Fibroblast of skin of left biceps (primary cell): ENCODE data around the gene CARD9.
"Not testable (repeated sequence)": the region's sequence is repeated elsewhere in the genome, so short reads cannot be mapped to it uniquely, and the experiment has no call there.

Source experiments
- DNase-seq, 2 experiments: peaks; one replicate each; pipeline ENCODE4 v3.0.0-alpha.2; 2013; ENCODE audit warnings: low read depth in 2 of 2

CARD9 gene

DNA sequence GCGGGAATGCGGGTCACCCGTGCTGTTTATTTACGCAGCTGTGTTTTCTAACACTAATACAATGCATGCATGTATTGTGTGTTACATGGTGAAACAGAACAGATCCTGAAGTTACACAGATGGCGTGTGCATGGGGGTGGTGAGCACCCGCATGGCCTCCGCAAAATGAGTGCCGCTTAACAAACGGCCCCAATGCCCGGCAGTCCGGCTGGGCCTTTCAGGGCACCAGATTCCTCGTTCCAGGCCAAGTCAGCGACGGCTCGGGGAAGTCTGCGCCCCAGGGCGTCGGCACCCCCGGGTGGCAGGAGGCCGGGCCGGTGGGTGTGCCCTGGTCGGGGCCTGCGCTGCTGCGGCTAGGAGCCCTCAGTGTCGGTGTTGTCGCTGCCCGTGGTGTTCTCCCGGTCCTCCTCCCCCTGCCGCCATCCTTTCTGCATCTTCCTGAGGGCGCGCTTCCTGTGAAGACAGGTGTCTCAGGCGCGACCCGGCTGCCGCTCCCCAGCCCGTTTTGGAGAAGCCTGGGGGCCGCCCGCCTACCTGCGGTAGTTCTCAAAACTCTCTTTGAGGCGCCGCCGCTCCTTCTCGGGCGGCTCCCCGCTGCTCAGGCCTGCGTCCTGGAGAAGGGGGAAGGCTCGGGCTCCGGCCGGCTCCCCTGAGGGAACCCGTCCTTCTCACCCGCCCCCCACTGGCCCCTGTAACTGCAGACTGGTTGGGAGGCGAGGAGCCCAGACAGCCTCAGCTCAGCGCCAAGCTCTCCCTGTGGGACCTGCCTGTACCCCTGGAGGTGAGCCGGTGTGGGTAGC is 9.3 kb downstream of the CARD9 start:
- no peak for DNase-seq

DNA sequence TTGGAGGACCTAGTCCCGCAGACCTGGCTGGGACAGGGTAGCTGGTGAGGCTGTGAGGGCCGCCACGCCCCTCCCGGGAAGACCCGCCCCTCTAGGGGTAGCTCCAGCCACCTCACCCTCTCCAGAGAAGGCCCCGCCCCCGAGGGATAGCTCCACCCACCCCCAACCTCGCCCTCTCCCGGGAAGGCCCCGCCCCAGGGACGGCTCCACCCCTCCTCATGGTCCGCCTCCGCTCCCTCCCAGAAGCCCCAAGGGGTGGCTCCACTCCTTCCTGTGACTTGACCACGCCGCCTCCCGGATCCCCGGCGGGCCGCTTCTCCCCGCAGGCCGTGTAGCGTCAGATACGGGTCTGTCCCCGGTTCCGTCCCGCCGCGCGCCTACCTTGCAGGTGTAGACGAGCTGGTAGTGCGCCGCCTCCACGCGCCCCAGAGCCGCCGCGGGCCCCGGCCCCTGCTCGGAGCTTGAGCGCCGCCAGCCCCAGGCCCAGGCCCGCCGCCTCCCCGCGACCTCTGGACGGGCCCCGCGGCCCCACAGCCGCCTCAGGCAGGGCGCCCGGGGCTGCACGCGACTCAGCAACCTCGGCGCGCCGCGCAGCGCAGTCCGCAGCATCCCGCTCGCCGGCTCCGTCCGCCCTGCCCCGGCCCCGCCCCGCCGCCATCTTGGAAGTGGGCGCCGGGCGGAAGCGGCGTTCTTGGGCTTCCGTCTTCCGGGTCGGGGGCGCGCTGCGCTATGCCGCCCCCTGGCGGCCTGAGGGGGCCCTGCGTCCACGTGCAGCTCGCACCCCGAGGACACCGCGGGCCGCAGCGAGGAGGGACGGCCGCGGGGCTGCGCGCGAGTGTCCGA is 10.1 kb downstream of the CARD9 start, which contains the start of gene DNLZ:
TSS of gene DNLZ (minus strand) at position 639 of the 843 bp plus-strand sequence. CDS start at position 609, 30 bp downstream.
- peak; percentile 81 to 85 for DNase-seq

DNA sequence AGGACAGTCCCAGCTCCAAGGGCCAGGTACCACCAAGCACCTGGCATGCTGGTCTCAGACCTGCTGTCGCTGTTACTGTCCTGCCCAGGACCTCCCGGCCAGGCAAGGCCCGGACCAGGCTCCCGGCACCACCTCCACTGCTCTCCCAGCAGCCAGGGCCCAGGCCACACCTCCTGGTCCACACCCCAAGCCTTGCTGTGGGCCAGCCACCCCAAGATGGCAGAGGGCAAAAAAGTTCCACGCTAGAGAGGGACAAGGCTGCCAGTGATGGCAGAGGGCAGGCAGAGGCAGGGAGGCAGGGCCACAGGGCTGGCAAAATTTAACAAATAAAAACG is 11.1 kb downstream of the CARD9 start:
- no peak for DNase-seq

DNA sequence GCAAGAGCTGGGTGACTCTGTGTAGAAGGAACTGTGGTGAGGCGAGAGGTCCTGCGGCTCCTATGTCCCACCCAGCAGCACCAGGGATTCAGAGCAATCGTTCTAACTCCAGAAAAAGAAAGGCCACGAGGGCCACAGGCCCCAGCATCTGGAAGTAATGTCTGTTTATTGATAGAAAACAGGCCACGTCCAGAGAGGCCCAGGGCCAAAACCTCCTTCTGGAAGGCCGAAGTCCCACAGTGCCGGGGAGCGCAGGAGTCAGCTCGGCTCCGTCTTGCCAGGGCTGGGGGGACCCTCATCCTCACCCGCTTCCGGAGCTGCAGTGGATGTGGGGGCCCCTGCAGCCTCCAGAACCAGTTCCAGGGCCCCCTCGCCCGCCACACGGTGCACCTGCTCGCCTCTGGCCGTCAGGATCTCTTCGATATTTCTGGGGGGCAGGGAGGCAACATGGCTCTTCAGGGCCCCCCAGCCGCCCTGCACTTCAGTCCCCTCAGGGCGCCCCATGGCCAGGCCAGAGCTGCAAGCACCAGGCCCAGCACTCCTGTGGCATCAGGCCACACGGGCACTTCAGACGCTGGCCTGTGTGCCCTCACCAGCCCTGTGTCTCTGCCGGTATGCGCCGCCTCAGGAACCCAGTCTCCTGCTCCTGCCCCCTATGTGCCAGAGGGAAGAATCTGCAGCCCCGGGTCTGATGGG is 11.6 kb downstream of the CARD9 start:
- DNase-seq = no peak

DNA sequence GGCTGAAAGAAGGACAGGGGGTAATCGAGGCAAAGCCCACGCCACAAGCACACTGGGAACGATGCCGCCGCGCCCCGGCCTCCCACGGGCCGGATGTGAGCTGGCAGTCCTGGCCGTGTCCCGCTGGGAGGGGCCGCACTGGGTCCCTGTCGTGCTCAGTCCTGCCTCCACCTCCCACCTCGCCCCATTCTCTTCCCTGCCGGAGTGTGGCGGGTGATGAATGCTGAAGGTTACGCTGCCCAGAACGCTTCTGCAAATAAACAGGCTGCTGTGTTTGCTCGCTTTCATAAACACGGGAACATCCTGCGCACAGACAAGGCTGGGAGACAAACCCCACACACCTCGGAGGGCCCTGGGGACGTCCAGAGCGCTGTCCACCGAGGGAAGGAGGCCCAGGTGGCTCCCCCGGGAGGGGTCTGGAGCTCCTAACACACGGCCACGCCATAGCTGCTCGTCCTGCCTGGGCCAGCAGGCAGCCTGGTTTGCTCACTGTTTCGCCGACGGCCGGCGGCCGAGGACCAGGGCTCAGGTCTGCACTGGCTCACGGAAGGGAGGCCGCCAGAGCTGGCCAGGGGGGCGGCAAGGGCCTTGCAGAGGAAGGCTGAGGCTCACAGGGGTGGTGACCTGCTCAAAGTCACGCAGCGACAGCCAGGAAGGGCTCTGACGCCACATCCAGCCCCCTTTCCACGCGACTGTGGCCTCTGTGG is 12.3 kb downstream of the CARD9 start:
- no peak for DNase-seq

DNA sequence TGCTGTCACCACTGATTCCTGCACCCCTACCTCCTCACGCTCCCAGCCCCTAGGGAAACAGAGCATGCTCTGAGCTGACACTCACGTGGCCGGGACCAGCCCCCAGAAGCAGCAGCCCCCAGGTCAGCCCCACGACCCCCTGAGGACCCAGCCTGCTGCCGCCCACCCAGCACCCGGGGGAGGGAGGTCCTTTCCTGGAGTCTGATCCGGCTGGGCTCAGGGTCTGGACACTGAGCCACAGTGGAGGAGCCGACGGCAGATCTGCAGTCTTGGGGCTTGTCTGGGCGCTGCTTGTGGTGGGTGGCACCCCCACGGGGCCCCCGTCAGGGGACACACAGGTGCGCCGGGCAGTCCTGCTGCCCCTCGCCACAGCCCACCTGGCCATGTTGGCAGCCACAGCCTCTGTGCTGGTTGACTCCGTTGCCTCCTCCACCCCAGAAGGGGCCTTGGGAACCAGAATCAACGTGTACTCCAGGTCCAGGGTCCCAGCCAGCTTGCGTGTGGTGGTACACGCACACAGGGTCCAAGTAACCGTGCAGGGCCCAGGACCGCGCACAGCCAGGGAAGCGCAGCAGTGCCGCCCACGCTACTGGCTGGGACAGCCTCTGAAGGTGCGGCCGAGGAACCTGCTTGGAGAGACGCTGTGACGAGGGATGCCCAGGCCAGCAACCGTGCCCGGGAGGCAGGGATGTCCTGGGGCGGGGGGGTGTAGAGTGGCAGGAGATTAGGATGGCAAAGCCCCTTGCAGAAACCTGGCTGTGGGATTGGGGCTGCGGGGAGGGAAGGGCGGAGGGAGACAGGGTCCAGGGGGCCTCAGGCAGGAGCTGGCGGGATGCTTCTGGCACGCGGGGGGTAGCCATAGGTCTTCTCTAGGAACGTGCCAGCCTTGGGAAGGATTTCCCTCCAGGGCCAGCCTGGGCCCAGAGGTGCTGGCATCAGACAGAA is 13.4 kb downstream of the CARD9 start:
- no peak for DNase-seq

DNA sequence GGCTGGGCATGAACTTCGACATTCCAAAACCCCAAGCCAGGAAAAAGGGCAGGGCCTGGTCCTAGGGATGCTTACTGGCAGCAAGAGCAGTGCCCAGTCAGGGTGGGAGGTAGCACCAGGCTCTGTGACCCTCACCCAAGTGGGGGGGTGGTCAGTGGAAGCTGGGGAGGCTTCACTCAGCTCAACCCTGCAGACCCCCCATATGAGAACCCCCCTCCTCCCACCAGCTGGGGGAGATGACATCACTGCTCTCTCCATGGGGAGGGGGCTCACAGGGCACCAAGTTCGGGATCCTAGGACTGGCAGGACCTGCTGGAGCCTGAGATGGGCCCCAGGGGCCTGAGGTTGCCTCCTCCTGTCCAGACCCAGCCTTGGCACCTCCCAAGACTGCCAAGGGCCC is 14.6 kb downstream of the CARD9 start:
- DNase-seq = no peak

DNA sequence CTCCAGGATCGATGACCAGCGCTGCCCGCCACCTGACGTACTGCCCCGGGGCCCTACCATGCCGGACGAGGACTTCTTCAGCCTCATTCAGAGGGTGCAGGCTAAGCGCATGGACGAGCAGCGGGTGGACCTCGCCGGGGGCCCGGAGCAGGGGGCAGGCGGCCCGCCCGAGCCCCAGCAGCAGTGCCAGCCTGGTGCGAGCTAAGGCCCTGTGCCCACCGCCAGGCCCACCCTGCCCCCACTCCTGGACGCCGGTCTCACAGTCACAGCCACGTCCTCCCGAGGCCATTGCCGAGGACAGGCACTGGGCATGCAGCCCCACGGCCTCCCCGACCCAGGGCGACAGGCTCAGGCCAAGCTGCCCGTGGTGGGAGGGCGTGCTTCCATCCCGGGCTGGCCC is 15.5 kb downstream of the CARD9 start:
- DNase-seq = no peak

DNA sequence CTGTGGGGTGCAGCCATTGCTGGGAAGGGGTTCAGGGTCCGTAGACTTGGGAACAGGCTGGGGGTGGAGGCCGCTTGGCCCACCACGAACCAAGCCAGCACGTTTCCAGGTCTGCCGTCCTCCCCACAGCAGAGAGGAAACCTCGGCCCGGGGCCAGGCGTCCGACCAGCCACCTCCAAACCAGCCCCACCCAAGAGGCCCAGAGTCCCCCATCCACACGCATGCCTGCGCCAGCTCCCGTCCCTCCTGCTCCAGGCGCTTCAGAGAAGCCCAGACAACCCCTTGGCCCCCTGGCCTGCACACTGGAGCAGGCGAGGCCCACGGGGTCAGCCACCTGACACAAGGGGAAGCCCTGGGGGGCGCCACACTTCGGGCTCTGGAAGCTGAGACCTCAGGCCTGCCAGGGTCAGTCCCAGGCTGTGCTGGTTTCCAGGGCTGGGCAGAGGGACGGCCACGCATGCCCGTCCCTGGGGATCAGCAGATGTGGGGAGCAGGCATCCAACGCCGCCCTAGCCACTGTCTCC is 16.2 kb downstream of the CARD9 start:
- DNase-seq = no peak

DNA sequence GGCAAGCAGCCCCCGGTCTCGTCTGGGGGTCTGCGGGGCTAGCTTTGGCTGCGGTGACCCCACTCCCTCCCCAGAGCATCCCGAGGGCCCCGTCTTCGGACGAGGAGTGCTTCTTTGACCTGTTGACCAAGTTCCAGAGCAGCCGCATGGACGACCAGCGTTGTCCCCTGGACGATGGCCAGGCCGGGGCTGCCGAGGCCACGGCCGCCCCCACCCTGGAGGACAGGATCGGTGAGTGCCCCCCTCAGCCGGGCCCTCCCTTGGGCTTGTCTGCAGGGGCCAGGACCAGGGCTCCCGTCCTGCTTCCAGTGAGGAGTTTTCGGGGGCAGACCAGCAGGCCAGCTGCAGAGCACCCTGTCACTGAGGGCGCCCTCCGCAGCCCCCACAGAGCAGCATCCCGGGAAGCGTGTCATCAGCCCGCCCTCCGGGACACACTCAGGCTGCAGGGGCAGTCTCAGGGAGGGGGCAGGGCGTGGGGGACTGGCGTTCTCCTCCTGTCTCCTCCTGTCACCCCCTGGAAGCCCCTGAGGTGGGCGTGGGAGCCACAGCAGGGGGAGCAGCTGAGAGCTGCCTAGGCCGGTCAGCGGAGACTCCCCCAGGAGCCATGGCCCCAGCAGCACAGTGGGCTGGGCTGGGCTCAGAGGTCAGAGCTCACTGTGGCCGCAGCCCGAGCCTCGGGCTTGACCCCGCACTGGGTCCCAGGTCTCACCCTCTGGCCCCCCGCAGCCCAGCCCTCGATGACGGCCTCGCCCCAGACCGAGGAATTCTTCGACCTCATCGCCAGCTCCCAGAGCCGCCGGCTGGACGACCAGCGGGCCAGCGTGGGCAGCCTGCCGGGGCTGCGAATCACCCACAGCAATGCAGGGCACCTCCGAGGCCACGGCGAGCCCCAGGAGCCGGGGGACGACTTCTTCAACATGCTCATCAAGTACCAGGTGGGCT is 17.6 kb downstream of the CARD9 start:
- no peak for DNase-seq

DNA sequence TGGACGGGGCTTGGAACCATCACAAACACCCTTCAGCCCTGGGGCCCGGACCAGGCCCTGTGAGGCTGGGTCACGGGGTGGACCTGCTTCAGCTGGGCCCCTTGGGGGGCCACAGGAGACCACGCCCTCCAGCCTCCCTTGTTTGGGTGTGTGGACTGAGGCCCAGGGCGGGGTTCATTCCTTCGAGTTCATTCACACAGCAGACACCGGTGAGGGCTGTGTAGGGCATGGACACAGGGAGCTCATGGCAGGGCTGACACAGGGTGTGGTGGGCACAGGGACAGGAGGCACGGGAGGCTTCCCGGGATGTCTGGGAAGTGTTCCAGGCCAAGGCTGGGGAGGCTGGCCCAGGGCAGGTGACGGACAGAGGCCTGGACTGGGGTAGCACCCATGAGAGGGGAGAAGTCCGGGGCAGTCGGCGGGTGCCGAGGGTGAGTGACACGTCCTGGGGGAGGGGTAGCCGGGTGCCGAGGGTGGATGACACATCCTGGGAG is 18.8 kb downstream of the CARD9 start:
- DNase-seq = no peak

DNA sequence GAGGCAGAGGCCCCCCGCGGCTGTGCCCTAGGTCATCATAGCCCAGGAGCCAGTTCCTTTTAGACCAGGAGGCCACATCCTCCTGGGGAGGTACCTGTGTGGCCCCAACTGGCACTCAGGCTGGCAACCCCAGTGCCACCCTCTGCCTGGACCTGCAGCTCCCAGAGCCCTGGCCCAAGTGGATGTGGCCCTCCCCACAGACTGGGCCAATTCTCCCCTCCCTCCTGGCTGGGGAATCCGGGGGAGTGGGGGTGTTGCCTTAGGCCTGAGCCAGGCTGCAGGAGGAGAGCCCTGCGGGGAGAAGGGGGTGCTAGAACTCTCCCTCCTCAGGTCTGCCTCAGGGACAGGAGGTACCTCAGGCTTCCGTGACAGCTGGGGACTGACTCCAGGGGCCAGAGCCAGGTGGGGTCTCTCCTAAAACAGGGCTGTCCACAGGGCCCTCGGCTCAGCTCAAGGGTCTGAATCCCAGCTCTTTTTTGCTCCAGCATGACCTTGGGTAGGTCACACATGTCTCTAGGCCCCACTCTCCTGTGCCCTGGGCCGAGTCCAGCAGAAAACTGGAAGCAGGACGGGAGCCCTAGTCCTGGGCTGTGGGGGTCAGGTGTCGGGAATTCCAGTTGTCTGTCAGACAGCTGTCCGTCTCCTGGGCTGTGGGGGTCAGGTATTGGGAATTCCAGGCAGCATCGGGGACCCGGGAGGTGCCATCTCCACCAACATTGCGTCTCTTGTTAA is 19.5 kb downstream of the CARD9 start:
- no peak for DNase-seq

DNA sequence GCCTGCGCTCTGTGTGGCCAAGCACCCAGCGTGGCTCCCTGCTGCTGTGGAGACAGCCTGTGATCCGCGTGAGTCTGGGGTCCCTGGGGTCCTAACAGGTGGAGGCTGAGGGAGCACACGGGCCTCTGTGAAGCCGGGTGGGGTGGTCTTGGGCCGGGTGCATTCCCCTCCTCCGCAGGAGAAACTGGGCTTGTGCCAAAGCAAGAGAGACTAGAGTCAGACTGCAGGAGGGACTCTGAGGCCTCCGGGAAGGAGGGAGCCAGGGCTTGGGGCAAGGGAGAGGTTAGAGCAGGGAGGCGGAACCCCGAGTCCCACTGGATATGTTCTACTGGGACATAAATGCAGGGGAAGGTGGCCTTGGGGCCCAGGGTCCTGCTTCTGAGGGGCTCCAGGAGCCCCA is 20.4 kb downstream of the CARD9 start:
- DNase-seq = no peak

DNA sequence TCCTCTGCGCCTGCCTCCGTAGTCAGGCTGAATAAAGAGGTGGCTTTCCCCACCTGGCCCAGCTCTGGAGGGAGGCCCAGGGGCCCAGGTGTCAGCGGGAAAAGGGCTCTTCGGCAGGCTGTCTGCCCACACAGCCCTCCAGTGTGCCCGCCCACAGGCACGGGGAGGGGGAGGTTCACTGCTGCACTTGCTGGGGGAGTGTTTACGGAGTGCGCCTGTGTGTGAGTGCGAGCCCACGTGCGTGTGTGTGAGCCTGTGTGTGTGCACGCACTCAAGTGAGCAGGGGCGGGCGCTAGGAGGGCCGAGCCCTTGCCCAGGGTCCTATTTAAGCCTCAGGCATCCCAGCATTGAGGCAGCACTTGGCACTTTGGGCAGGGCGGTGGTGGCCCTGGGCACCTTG is 20.8 kb downstream of the CARD9 start:
- DNase-seq = no peak

DNA sequence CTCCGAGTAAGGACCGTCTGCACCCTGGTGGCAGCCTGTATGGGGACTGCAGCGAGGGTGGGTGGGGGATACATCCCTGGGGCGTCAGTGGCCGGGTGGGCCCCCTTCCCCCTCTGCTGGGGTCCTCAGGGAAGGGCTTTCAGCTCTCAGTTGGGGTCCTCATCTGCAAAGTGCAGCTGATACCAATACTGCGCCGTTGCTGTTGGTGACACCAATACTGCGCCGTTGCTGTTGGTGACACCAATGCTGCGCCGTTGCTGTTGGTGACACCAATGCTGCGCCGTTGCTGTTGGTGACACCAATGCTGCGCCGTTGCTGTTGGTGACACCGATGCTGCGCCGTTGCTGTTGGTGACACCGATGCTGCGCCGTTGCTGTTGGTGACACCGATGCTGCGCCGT is 21.6 kb downstream of the CARD9 start:
- DNase-seq = not testable (repeated sequence)

DNA sequence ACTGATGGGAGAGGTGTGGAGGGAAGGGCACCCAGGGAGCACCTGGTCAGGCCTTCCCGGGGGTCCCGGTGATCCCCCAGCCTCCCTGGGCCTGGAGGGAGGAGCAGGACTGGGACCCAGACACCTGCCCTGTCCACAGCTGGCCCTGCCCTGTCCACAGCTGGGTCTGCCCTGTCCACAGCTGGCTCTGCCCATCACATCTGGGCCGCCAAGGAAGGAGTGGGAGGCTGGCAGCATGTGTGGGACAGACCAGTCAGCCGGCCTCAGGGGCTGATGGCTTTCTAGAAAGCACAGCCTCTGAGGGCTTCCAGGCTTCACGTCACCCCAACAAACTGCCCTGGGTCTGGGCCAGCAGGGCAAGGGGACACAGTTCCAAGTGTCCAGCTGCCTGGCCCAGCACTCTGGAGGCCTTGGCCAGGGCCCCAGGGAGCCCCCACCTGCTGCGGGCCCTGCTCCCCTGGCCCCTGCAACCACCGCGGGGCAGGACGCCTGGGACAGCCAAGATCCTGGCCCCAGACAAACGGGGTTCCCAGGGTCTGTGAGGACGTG is 22.1 kb downstream of the CARD9 start:
- DNase-seq = no peak

DNA sequence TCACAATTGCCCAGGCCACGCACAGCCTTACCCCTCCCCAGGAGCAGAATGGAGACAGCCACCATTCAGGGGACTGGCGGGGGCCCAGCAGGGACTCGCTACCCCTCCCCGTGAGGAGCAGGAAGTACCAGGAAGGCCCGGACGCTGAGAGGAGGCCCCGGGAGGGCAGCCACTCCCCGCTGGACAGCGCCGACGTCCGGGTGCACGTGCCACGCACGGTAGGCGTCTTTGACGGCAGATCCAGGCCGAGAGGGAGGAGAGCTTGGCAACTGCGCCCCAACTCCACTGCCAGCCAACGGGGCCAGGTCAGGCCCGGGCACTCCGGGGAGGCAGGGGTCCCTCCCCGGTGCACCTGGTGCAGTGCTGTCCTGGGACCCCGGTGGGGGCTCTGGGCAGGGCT is 23.9 kb downstream of the CARD9 start:
- no peak for DNase-seq

DNA sequence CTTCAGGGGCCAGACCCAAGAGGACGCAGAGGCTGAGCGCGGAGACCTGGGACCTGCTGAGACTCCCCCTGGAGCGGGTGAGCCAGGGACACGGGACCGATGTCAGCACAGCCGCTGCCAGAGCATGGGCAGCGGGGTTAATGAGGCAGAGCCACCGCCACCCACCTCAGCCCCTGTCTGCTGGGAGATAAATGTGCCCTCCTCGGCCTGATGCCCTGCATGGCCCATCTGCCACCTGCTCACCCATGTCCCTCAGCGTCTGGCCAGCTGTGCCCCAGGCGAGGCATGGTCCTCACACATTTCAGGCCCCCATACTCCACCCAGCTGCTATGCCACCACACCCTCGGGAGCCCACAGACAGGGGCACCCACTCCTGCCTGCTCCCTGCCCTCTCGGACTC is 24.8 kb downstream of the CARD9 start:
- DNase-seq = no peak
